GM12872 (cell line): ENCODE measurements around the gene STPG1.

Experiments
- CTCF ChIP-seq: IDR thresholded peaks from 3 replicates; pipeline ENCODE4 v1.5.1; 2011; ENCODE audit warnings: low read depth, mild to moderate bottlenecking, low read length, moderate library complexity; ENCODE audit not compliant: insufficient read depth

STPG1 gene

DNA sequence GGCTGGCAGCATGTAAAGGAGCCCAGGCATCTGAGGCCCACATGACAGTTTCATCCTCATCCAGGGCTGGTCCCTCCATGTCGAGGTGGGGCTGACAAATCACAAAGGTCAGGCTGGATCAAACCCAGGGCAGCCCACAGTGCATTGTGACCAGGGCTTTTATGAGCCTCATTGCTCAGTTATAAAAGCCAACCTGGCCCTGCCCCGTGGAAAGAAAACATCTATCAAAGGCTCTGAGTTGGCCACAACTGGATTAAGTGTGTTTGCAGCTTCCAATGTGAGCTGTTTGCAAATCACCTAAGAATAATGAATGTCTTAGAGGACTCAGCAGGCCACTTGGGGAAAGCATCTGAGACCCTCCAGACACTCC lies 49.0 kb downstream of the STPG1 start:
- TF ChIP-seq CTCF: no peak

DNA sequence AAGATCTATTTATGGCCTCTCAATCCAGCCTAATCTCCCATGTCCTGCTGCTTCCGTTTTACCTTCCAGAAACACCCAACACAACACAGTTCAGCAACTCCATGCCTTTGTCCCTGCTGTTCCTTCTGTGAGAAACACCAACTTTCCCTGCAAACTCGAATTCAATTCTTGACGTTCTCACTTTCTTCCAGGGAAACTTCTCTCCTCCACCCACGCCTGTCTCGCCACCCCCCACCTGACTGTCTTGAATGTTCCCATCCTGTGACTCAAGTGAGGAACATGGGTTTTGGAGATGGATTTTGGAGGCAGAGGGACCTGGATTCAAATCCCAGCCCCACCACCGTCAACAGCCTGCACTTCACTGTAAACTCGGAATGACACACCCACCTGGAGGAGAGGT lies 49.6 kb downstream of the STPG1 start:
- TF ChIP-seq CTCF: no peak

DNA sequence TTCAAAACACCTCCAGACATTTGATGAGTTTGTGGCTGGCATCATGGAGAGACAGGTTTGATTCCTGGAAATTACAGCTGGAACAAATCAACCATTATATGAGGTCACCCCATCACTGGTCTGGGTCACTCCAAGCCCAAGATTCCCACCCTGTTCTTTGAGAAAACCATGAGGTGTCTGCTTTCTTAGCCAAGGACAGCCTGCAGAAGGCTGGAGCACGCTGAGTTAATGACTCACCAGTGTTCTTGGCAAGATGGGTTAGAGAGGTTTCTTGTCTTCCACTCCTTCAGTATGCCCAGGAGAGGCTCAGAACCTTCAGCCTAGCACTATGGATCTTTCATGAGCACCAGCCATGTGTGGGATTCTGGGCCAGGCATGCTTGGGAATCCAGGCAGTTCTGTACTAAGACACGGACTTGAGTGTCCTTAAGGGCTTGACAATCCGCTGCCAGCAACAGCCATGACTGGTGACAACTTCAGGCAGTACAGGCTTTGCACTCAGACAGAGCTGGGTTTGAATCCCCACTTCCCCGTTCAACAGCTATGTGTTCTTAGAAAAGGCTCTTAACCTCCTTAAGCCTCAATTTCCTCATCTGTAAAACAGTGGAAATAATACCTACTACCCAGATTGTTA lies 50.5 kb downstream of the STPG1 start:
- no peak for TF ChIP-seq CTCF

DNA sequence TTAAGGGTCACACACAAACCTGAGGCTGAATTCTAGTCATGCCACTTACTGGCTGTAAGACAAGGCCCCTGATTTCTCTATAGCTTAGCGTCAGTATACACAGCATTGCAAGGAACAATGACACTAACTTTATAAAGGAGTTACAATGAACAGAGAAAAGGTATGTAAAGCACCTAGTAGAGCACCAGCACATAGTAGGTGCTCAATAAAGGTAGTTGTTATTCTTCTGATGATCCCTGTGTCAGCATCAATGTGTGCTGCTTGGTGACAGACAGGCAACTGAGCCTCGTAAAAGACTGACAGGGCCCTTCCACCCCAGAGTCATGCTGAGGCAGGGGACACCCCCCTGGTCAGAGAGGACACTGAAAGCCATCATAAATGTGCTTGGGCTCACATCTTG lies 51.2 kb downstream of the STPG1 start:
- TF ChIP-seq CTCF: no peak

DNA sequence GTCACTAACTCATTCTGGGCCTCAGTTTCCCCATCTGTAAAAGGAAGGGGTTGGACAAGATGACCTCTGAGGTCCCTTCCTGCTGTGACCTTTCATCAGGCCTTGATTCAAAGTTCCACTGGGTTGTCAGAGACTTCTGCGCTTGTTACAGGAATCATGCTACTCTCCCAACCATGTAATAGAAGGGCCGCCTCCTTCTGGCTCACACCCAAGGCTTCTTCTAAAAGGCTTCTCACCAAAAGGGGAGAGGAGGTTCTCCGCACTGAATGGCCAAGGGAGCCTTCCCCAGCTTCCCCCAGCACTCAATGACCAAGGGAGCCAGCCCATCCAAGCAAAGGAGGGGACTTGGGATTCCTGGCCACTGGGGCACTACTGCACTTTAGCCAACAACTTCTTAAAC lies 51.8 kb downstream of the STPG1 start:
- no peak for TF ChIP-seq CTCF

DNA sequence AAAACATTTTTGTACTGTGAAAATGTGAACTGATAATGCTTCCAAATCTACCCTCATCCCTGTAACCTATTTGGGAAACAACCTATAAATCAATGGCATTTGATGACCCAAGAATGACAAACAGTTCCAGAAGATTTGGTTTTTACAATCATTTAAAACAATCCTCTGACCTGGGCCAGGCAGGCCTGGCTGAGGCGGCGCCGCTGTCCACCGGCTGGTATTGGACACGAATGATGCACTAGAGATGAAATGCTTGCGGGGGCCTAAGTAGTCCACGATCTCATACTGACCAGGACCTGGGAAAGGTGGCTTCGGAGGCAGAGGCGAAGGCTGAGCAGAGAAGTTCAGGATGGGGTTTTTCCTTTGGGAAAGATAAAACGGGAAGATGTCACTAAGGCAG lies 52.9 kb downstream of the STPG1 start:
- TF ChIP-seq CTCF: no peak

DNA sequence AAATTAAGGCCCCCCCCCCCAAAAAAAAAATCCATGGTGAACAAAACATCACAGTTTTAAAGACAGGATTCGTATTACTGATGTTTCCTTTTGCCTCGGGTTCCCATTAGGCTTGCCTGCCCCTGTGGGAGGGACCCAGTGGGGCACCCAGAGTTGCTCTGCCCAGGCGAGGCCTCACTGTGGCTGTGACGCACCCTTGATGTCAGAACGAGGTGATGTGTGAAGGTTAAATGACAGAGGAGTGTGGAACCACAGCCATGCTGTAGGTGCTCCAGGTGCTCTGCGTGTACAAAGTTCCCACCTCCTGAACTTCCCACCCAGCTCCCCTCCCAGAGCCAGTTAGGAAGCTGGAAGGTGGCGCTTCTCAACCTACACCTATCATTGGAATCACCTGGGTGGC lies 56.5 kb downstream of the STPG1 start:
- TF ChIP-seq CTCF: no peak
